NCI-H2029 (cell line): Measurements from ENCODE around the gene ME3.
"Not testable (repeated sequence)": the region's sequence is repeated elsewhere in the genome, so short reads cannot be mapped to it uniquely, and the experiment has no call there.

Experiments
- DNase-seq: peaks from one replicate; lab custom pipeline; 2025; lab: John Stamatoyannopoulos, UW

Gene ME3

DNA sequence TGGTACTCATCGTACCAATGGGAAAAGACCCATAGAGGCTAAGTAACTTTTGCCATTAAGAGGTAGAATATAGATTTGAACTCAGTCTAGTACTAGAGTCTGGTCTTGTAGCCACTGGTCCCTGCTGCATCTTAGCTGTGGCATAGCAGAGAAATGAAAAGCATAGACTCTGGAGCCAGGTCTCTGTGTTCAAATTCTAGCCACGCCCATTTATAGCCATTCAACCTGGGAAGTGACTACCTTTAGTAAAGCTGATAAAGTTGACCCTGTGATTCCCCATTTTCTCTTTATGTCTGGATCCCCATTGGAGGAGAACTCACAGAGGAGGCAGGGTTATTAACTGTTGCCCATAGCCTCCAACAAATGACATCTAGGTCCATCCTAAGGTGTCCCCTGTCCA lies 113.6 kb downstream of the ME3 start:
- DNase-seq: no peak

DNA sequence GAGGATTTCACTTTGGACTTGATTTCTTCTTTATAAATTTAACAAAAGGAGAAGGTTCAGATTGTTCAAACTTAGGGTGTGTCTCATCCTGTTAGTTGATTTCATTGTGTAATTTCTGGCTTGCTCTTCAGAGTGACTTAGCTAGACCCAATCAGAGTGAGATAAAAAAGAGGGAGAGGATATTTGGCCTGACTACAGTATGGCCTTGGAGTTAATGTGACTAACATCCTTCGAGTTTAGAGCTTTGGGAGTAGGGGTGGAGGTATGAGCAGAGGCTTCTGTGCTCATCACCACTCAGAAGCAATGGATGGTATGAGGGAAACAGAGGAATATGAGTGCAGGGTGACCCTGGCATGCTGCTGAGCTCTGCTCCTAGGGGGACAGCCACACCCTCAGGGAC lies 114.2 kb downstream of the ME3 start:
- no peak for DNase-seq

DNA sequence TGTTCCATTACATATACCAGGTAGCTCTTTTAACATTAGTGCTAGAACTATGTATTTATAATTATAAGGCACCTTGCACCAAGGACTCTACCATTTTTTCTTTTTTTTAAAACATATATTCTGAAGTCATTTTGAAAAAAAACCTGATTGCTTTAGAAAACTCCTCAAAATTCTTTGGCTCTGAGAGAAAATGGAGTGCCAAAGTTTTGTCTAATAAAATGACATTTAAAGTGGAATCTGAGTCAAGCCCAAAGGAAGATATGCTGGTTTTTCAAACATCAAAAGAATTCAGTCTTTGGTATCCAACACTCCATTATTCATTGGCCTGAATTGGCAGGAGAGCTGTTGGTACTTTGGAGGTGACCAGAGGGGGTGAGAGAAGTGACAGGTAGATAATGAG lies 116.5 kb downstream of the ME3 start:
- DNase-seq: no peak

DNA sequence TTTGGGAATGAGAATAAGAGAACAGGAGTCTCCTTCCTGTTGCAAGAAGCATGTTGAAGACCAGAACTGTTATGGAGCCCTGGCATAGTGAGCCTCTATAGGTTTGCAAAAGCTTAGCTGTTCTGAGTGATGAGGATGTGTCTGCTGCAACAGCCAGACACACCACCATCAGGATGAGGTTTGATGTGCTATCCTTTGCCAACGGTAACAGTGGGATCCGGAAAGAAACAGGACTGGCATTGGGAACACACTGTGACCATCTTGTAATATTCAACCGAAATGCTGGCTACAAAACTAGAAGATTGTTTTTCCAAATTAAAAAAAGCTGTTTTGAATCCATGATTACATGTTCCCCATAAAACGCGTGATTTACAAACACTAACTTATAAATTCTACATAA lies 117.0 kb downstream of the ME3 start:
- DNase-seq: no peak

DNA sequence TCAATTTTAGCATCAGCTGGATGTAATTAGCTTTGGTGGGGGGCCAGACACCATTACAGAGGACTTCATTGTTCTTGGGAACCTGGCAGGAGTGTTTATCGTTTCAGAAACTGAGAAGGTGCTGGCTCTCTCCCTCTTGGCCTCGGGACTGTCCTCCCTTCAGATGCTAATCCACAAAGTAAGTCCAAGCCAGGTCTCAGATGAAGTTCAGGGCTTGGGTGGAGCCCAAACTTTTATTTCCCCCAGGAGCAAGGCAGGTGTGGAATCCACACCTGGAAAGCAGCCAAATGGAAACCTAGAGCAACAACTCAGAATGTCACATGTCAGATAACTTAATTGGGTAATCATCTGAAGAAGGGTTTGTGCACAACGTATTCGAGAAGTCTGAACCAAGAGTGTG lies 119.2 kb downstream of the ME3 start:
- no peak for DNase-seq

DNA sequence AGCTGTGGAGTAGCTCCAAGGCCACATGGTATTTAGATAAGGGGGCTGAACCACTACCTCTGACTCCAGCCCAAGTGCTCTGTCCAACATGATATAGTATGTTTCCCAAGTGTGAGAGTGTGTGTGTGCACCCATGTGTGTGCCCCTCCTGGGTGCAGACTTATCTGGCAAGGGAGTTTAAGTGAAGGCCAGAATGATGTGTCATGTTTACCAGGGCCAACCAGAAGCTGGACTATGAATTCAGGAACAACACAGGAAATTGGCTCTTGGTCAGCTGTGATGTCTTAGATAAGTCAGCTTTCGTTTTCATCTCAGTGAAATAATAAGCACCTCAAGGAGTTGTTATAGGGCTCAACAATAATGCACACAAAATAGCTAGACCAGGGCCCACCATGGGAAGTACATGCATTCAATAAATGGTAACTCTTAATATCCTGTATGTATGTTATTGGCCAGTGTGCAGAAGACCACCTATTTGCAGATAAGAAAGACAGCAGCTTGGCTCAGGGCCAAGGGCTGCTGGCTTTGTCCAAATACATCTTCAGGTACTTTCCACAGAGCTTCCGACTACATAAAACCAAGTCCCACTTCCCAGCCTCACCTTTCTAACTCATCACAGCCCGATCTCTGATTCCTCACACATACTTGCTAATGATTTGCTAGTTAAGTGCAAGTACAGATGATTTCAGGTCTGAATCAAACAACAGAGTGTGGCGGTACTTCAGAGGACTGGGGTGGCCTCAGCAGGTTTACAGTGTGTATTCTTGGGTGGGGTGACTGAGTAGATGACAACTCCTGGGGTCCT lies 120.9 kb downstream of the ME3 start:
- DNase-seq: peak; percentile 45

DNA sequence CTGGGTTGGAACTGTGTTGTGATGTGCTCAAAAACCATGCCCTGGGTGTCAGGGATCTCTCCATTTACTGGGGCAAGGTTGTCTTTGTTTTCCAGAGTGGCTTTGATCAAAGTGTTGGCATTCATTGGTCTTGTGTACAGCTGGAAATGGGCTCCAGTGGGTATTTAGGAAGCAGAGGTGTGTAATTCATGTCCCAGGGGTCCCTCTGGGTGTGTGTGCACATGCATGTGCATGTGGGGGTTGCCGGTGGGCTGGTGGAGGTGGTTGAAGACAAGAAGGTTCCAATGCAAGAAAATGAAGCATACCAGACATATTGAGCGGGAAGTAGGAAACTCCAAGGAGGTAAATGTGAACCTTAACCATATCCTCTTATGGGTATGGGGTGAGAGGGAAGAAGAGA lies 121.7 kb downstream of the ME3 start:
- DNase-seq: no peak

DNA sequence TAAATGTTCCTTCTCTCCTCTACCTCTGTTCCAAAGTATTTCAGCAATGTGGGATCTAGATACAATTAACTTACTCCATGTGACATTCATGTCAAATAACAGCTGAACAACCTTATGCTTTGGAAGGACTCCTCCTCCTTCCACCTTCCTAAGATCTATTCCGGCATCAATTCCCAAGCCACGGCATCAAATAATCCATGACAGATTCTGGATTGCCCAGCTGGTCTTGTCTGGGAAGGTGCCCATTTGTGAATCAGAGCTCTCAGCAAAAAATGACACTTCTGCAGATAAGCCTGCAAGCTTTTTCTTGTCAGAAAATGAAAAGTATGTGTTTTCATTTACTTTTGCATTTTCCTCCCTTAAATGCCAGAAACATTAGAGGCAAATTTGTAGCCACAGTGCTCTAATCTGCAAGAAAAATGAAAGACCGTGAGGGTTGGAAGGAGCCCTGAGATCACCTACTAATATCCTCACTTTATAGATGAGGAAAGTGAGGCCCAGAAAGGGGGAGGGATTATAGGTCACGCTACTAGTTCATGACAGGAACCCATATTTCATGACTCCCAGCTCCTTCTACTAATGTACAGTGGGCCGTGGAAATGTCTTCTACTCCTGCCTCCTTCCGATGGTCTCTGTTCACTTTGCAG lies 124.0 kb downstream of the ME3 start:
- no peak for DNase-seq

DNA sequence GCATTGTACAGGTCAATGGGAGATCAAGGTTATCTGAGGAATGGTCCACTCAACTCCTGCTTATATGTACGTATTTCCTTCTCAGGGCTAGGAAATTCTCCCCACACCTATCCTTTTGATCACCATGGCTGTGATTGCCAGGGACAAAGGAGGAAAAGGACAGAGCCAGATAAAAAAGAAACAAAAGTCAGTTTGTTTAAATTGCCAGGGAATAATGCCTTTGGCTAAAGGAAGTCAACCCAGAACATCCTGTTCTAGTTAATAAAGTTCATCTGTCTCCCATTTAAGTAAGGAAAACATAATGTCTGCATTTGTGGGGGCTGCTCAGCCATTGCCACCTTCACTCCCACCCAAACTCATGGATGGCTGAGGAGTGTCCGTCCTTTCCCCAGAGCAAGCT lies 124.7 kb downstream of the ME3 start:
- DNase-seq: no peak

DNA sequence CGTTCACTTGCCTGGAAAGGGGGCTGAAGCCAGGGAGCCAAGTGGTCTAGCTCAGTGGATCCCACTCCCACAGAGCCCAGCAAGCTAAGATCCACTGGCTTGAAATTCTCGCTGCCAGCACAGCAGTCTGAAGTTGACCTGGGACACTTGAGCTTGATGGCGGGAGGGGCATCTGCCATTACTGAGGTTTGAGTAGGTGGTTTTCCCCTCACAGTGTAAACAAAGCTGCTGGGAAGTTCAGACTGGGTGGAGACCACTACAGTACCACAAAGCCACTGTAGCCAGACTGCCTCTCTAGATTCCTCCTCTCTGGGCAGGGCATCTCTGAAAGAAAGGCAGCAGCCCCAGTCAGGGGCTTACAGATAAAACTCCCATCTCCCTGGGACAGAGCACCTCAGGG lies 131.1 kb downstream of the ME3 start:
- DNase-seq: not testable (repeated sequence)

DNA sequence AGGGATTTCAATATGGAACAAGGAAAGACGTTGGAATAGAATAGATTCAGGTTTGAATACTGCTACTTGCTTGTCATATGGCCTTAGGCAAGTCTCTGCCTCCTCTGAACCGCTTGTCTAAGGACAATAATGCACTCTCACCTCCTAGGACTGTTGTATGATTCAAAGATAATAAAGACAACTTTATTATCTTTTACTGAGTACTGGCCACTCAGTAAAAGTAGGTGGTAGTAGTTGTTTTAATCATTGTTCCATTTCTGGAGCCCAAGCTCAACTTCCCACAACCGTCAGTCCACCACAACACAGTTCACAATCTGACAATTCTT lies 134.2 kb downstream of the ME3 start:
- DNase-seq: no peak

DNA sequence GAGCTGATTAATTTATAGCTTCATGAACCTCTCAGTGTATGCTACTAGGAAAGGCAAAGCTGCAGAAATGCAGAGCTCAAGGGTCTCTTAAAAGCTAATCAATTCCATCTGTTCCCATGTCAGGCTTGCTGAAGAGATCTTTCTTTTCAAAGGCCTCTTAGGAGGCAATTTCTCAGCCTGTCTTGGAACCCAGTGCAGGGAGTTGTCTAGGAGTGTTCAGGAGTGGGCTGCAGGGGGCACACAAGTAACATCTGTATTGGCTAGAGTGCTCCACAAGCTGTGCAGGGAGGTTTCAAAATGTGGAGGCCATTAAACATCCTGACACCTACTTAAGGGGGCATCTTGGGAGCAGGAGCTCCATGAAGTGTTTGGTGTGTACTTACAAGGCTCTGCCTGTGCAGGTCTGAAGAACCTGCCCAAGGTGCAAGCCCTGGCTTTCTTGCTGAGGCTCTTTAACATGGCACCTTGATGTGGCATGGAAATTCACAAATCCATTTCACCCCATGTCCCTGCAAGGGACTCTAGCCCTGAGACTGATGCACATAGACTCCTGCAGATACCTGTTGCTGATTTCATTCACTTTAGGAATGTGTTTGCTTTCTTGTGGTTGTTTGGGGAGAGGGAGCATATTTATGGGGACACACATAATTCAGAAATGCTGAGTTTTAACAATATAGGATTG lies 134.7 kb downstream of the ME3 start:
- DNase-seq: no peak

DNA sequence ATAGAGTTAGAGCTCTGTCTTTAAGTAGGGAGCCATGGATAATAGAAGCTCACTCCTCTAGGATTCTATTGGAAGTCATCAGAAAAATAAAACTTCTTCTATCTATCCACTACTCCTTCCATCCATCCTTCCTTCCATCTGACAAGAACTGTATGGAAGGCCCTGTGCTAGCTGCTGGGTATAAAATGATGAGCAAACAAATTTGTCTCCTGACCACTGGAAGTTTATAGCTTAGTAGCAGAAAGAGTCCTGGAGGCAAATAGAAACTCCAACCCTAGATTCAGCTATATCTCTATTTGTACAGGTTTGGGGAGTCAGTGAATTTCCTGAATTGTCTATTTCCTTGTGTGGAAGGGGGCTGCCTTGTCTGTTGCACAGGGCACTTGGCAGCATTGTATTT lies 136.6 kb downstream of the ME3 start:
- DNase-seq: no peak

DNA sequence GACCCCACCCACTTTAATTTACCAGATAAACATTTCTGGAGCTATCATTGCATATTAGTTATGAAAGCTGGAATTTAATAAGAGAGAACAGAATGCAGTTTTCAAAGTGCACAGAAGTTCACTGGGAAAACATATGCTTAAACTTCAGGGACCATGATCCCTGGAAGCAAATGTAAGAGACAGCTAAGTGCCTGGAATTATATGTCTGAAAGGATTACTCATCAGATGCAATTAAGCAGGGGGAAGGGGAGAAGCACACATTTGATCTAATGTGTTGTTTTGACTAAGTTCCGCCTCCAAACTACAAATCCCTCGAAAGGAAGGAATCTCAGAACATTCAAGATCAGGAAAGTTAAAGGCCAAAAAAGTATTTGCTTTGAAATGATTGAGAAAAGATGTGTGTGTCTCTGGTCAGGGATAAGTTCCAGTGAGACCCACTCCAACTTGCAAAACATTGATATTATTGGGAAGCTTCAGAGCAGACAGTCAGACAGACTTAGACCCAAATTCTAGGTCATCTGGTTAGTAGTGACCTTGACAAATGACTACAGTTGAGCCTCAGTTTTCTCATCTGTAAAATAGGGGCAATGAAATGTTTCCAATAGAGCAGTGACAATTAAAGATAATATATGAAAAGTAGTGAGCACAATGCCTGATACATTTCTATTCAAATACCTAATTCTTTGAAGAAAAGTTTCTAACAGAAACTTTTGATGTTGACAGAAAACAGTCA lies 147.6 kb downstream of the ME3 start:
- DNase-seq: no peak

DNA sequence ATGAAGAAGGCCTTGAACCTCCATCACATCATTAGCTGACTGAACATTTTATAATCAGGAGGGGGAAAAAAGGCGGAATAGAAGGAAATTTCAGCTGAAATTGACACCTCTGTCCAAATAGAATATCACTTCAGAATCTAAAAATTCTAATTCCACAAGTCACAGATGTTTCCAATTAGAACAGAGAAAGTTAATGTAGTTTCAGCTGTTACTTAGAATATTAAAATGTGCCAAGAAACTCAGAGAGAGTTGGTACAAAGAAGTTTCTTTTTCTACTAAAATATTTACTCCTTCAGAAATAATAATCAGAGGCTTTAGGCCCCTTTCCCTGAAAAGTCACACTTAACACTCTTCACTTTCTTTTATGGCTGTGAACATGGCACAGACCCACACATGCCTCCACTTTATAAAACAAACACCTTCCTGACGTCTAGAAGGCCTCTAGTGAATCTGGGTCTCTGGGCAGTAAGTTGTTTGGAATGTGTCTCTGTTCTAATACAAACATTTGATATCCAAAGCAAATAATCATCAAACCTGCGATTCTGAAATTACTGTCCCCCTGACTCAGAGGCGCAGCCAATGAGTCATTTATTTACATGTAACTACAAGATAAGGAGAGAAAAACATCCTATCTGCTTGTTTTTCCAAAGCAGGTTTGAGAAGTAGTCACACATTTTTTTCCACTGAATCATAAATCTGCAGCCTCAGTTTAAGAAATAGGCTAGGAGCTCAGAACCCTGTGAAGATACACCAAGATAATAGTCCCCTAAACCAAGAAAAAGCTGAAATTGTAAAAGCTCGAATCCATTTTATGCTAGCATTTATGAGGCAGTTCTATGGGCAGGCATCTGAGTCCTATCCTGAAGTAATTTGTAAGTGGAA lies 148.4 kb downstream of the ME3 start:
- DNase-seq: no peak

DNA sequence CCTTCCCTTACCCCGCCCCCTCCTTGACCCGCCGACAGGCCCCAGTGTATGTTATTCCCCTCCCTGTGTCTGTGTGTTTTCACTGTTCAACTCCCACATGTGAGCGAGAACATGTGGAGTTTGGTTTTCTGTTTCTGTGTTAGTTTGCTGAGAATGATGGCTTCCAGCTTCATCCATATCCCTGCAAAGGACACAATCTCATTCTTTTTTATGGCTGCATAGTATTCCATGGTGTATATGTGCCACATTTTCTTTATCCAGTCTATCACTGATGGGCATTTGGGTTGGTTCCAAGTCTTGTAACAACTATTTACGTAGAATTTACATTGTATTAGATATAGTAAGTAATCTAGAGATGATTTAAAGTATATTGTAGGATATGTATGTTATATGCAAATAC lies 149.9 kb downstream of the ME3 start:
- not testable (repeated sequence) for DNase-seq

DNA sequence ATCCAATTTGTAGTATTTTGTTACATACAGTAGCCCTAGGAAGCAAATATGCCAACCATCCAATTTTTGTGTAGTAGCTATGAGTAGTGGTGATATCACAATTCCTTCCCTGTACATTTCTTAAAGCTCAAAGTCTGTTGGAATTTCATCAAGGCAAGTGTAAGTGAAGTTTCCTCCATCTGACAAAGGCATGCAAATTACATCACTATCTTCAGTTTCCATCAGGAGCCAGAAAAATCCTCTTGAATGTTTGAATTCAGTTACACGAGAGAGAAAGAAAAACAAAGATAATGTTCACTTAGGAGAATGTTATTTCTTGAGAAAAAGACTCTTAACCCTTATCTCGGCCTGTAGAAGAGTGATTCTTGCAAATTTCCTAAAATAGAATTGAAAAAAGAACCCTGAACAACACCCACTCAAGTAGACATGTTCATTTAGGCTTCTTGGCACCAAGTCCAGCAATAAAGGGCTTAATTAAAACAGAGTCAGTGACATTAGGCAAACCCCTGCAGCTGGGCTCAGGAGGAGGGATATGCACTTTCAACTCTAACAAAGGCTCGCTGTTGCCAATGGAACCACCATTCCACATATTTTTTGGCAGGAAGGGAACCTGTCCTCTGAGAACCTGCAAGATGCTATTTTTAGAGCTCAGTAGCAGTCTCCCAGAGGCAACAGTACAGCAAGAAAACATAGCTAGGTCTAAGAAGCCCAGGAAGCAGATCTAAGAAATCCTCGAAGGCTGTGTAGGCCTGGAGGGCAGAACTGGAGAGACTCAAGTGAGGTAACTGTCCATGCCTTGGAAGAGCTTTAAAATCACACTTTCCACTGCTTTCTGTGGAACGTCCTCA lies 153.1 kb downstream of the ME3 start:
- DNase-seq: no peak

DNA sequence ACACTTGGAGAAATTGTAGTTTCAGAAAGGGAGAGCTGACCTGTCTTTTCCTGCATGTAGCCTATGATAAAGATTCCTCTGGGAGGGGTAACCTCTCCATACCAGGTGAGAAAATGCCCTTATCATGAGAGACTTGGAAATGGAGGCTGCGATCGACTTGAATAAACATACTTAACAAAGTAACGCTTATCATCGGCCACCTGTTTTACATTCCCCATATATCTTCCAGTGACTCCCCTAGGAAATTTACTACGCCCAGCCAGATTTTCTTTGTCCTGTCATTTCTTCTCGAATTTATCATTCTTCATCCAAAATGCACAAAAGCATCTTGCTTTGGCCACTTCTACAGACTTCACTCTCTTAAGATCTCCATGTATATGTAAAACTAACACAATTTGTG lies 154.2 kb downstream of the ME3 start:
- DNase-seq: no peak

DNA sequence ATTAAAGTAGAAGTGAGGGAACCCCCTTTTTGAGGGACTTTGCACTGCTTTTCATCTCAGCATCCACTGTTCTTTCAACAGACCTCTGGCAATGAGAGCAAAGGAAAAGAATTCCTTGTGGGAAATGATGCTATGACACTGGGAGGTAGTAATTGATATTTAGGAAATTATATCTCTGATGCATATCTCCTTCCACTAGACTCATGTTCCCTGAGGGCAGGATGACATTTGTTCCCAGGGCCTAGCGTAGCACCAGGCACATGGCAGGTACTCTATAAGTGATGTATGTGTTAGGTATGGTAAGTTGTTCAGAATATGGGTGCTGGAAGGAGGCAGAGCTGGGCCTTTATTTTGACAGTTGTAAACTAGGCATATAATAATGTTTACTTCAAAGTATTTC lies 154.9 kb downstream of the ME3 start:
- no peak for DNase-seq

DNA sequence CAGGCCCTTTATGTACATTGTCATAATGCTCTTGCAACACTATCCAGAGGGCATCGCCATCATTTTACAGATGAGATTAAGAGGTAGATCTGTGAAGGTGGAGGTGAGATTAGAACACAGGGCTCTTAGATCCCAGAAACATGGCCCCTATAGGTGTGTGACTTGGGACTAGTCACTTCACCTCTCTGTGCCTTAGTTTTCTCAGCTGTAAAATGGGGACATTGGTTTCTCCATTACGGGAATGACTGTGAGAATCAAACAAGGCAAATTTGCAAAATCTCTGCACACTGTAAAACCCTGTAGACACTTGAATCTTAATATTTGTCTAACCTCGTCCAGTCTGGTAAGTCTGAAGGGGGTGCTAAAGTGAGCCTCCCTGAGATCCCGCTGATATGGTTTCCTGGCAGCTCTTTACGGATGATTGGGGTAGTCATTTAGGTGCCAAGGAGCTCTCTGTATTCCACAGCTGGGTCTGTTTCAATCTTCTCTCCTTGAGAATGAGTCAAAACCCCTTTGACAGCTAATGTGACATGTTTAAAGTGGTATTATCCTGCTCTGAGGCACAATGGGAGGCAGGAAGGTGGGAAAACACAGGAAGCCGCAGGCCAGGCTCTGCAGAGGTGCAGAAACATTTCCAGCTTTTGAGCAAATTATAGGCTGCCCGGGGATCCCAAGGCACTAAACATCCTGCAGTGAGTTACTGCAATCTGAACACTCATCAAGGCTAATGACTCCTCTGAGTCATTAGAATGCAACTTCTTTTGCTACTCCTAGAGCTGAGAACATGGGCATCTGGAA lies 156.9 kb downstream of the ME3 start:
- DNase-seq: no peak
